C4-2B (cell line): ENCODE results near the gene PTPRN.

Experiments used
- ZFX ChIP-seq: fragments of 450-650 bp; IDR thresholded peaks from 2 replicates; pipeline ENCODE4 v1.6.1; 2017
- TF ChIP-seq, protein P1 (sequence below): fragments of 450-650 bp; conservative IDR thresholded peaks from 2 replicates; pipeline ENCODE4 v1.5.1; 2017; ENCODE audit warnings: mild to moderate bottlenecking

DNA sequence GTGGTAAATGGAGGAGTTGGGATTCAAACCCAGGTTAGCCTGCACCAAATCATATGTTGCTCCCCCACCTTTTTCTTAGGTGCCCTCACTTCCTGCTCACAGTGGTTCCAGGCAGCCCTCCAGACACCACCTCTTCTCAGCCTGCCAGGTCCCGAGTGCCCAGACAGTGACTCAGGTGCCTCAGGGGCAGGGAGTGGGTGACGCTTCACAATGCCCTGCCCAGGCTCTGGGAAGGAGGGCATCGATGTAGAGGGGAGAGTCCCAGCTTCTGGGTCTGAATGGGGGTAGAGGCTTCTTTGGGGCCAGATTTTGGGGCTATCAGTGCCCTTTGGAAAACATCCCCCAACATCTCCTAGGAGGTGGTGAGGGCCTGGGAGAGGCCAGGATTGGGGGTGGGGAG, 35.3 kb downstream of the PTPRN start:
- TF ChIP-seq, protein P1, sequence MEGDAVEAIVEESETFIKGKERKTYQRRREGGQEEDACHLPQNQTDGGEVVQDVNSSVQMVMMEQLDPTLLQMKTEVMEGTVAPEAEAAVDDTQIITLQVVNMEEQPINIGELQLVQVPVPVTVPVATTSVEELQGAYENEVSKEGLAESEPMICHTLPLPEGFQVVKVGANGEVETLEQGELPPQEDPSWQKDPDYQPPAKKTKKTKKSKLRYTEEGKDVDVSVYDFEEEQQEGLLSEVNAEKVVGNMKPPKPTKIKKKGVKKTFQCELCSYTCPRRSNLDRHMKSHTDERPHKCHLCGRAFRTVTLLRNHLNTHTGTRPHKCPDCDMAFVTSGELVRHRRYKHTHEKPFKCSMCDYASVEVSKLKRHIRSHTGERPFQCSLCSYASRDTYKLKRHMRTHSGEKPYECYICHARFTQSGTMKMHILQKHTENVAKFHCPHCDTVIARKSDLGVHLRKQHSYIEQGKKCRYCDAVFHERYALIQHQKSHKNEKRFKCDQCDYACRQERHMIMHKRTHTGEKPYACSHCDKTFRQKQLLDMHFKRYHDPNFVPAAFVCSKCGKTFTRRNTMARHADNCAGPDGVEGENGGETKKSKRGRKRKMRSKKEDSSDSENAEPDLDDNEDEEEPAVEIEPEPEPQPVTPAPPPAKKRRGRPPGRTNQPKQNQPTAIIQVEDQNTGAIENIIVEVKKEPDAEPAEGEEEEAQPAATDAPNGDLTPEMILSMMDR: no peak
- TF ChIP-seq ZFX: no peak
